HG03135 (cell line): ENCODE measurements around the gene FIGNL1.
A peak's percentile ranks its signal among the peaks of the same experiment; 100 is the strongest.

ENCODE experiments used
- ATAC-seq: cut with Tn5 transposase; IDR thresholded peaks from one replicate; pipeline ENCODE4 v1.9.1; 2021; ENCODE audit warnings: mild to moderate bottlenecking, moderate library complexity; ENCODE audit not compliant: unreplicated experiment

Gene FIGNL1, protein sequence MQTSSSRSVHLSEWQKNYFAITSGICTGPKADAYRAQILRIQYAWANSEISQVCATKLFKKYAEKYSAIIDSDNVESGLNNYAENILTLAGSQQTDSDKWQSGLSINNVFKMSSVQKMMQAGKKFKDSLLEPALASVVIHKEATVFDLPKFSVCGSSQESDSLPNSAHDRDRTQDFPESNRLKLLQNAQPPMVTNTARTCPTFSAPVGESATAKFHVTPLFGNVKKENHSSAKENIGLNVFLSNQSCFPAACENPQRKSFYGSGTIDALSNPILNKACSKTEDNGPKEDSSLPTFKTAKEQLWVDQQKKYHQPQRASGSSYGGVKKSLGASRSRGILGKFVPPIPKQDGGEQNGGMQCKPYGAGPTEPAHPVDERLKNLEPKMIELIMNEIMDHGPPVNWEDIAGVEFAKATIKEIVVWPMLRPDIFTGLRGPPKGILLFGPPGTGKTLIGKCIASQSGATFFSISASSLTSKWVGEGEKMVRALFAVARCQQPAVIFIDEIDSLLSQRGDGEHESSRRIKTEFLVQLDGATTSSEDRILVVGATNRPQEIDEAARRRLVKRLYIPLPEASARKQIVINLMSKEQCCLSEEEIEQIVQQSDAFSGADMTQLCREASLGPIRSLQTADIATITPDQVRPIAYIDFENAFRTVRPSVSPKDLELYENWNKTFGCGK

DNA sequence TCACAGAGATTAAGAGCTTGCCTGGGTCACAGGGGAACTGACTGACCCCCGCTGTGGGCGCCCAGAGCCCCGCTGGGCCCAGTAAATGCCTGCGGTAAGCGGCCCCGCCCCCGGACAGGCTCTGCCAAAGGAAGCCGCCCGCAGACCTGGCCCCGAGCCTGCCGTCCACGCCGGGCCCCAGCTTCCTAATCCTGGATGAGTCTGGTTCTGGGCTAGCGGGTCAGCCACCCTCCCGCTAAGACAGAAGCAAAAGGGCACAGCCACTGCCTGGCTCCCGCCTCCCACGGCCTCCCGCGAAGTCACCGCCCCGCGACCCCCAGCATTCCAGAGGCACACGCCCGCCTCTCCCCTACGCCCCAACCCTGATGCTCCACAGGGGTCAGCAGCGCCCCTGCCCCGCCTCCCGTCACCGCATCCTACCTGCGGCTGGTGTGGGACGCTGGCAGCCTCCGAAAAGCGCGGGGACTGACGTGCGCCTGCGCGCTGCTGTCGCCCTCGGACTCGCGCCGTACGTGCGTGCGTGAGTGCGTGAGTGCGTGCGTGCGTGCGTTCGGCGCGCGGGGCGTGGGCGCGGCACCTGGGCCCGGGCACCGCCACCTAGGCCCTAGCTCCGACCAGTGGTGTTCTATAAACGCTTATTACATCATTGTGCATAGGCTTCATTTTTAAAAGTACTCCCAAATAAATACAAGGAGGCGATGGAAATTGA is at the start of gene FIGNL1:
Gene FIGNL1 (minus strand): TSS at position 470 of the 709 bp plus-strand sequence. CDS start 3,063 bp downstream, outside the sequence.
- ATAC-seq, result peak; percentile 93

DNA sequence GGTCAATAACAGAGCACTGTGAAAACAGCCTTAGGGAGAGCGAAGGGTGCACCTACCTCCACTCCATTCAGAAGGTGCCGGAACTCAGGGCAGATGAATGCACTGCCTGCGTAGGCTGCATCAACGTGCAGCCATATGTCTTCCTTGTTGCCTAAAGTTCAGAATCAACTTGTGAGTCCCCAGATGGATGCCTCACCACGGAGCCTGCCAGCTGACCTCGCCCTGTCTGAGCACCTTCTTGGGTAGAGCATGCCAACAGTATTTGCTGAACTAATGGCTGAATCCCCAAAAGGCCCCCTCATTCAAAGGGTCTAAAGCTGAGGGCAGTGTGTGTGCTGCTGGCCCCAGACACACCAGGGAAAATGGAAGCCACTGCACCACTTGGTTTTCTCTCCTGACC is 48.9 kb upstream of the FIGNL1 start:
- ATAC-seq, result no peak

DNA sequence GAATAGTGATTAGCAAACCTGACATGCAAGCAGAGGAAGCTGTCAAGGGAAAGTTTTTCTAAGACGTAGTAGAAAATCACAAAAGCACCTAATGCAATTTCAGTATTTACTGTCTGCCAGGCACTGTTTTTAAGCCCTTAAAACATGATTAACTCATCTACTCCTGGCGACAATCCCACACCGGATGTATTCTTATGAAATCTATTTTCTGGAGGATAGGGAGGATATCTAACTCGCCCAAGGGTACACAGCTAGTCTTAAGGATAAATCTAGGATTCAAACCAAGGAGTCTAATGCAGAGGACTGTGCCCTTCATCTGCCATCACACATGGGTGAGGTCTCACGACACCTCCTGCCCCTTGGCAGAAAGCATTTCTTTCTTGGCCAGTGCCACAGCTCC is 47.8 kb upstream of the FIGNL1 start:
- no peak for ATAC-seq

DNA sequence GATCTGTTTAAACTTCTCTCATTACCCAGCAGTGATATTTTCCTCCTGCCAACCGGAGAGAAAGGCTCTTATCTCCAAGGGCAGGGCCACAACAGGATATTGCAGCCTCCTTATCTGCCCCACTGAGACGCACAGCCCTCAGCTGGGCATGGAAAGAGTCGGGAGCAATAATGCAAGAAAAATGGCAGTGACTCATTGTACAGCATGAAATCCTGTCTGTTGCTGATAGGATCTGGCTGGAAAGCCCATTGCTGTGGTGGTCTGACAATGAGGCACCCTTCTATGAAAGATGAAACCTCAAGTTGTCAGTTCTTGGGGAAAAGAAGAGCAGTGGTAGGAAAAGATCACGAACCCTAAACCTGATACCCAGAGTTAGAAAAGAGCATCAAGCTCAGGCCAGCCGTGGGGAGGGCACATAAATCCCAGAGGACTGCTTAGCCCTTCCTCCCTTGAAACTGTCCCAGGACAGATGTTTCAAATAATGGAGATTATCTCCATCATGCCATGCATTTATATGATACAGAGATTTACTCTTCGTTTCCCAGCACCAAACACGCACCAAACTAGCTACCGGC is 47.0 kb upstream of the FIGNL1 start:
- no peak for ATAC-seq

DNA sequence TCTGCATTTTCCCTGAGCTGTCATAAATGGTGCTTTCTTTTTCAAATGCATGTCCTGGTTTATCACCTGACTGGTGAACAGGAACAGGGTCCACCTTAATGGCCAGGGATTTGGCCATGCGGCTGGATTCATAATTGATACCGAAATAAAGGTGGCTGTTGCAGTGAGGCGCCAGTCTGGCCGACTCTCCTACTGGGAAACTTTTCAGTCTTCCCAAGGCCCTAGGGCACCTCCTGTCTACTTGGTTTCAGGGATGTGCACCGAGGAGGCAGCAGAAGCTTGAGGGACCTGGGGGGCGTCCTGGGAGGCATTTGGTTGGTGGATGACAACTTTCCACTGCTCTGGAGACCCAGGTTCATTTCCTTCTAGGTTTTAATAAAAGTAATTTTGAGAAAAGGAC is 46.4 kb upstream of the FIGNL1 start:
- no peak for ATAC-seq

DNA sequence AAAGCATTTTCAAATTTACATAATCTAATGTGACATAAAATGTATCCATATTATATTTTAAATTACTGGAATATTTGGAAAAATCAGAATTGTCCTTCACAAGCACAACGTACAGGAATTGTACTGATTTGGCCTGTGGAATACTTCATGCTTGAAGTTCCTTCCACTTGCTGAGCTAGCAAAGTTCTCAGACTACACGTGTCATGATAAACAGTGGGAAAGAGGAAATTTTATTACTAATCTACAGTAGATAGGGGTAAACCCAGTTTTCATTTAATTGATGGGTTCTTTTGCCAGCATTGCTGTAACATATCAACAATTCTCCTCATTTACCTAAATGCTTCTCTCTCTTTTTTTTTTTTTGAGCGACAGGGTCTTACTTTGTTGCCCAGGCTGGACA is 45.6 kb upstream of the FIGNL1 start:
- no peak for ATAC-seq

DNA sequence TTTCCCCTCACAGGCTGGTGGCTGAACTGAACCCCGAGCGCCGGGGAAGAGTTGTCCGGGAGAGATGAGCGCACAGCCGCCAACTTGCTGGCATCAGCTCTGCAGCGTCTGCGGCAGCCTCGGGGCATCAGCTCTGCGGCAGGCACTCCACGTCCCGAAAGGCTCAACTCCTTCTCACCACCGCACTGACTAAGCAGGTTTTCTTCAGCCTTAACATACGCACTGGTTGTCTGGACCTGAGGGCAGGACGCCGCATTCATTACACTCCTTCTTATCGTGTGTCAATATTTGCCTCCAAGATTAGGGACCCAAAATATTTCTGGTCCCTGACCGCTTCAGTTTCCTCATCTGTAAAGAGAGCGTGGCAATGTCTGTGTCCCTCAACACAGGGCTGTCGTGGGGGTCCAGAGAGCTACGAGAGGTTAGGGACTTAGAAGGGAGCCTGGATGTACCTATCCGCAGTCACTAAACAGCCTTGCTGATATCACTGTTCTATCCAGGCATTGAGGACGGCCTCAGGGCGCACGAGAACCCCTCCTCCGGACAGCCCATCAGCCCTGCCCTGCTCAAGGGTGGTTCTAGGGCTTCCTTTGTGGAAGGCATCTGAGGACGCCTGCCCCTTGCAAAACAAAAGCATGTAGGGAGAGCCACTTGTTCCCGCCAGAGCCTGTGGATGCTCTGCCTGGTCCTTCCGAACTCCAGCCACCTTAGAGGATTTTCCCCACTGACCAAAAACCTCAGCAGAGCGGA is 42.8 kb upstream of the FIGNL1 start:
- no peak for ATAC-seq

DNA sequence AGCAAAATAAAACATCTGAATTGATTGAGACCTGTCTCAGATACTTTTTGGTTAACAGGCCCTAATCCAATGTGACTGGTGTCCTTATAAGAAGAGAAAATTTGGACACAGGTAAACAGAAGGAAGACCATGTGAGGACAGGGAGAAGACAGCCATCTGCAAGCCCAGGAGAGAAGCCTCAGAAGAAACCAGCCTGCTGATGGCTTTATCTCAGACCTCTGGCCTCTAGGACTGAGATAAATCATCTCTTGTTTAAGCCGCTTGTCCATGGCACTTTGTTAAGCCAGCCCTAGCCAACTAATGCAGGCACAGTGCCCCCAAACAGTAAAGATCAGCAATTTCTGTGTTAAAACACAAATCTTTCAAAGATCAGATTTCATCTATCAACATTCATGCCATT is 41.8 kb upstream of the FIGNL1 start:
- no peak for ATAC-seq

DNA sequence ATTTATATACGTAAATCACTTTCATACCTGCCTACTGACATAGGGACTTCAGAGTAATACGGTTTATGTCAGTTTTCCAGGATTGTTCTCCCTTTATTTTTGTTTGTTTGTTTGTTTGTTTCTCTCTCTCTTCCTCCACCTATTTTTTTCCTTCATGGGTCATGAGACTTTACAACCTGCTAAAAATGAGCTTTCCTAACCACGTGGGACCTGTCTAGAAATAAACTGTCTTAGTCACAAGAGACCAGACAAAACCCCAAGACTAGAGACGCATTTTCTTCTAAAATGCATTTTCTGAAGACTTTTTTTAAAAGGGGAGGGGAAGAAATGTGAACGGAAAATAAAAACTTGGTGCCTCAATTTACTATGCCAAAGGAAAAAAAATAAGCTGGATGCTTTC is 41.1 kb upstream of the FIGNL1 start:
- no peak for ATAC-seq

DNA sequence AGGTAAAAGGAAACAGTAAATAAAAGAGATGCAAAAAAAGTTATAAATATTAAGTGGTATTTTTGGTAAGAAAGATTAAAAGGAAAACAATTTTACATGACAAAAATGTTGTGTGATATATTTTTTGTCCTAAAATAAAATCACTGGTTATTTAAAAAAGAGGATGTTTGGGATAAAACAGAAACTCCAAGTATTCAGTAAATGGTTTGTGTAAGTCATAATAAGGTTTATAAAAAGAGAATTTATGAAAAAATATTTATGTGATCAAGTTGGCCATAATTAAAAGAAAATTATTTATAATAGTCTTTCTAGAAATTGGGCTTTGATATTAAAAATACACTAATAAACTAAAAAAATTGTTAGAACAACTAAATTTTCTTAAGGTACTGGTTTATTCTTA is 38.2 kb upstream of the FIGNL1 start:
- ATAC-seq, result no peak

DNA sequence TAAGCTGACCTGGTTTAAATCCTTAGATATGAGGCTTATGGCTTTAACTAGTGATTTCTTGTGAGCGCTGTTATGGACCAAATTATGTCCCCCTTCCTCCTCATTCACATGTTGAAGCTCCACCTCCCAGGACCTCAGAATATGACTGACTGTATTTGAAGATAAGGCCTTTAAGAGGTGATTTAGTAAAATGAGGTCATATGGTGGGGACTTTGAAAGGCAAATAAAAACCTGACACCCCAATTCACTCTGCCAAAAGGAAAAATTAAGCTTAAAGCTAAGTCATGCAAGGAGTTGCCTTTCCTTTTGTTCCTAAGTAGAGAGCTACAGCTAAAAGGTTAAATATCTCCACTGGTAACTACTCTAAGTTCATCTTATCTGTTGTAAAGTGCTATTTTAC is 36.4 kb upstream of the FIGNL1 start:
- no peak for ATAC-seq

DNA sequence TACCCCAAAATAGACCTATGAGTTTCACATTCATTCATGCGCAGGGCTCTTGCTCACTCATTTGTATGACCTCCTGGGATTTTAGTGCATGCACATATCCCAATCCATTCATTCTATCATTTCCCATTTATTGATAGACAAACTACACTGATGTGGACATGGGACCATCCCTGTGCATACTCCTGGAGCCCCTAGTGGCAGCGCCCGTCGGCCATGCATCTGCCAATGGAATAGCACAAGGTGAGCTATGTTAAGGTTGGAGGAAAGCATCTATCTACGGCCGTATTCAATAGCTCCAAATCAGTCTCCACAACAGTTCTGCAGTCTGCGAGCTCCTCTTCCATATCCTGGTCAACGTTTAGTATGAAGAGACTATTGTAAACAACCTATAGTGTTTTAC is 31.7 kb upstream of the FIGNL1 start:
- ATAC-seq, result no peak

DNA sequence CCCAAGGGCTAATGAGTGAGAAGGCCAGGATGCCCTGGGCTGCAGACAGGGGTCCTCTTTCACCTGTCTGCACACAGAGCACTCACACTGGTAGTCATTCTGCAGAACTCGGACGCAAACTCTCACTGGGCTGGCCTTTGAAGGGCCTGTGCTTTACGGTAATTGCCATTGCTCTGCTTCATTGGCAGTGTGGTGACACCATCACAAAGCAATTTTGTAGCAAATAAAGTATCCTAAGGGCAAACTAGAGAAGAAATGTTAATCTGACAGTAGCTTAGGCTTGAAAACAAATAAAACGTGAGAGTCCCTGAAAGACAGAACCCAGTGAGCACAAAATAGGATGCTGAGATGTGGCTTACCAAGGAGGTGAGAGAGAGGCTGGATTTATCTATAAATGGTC is 30.6 kb upstream of the FIGNL1 start:
- ATAC-seq, result no peak

DNA sequence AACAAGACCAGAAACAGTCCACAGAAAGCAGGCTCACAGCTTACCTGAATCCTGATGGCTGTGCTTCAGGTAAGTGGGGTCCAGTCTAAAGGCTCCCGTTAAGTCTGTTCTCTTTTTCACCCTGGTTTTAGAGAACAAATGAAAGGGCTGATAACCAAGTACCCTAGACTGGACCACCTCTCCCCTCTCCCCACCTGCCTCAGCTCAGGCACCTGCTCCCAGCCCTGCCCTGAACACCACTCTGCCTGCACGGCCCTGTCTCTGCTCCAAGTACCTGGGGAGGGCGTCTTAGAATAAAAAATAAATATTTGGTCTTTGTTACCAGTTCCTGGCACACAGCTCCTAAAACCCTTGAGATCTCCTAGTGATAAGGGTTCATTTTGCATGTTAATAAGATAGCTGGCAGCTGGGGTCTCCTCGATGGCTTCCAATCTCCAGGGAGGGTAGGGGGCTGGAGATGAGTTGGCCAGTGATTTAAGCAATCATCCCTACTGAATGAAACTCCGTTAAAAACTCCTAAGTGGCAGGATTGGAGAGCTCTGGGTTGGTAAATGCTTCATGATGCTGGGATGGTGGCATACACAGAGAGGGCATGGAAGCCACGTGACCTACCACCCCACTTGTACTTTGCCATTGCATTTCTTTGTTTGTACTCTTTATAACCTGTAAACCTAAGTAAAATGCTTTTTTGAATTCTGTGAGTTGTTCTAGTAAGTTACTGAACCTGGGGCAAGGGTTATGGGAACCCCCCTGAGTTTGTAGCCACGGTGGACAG is 29.8 kb upstream of the FIGNL1 start:
- ATAC-seq, result no peak

DNA sequence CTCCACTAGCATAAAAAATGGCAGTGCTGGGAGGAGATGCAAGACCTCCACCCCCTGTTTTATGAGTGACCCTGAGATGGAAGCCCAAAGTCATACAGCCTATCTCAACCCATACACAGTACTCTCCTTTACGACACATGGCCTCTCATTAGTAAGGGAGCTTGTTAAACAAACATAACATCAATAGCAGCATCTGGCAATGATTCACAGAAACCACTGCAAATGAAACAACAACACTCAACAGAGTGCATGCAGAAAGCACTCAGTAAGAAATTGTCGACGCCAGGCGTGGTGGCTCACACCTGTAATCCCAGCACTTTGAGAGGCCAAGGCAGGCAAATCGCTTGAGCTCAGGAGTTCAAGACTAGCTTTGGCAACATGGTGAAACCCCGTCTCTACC is 27.5 kb upstream of the FIGNL1 start:
- ATAC-seq, result no peak

DNA sequence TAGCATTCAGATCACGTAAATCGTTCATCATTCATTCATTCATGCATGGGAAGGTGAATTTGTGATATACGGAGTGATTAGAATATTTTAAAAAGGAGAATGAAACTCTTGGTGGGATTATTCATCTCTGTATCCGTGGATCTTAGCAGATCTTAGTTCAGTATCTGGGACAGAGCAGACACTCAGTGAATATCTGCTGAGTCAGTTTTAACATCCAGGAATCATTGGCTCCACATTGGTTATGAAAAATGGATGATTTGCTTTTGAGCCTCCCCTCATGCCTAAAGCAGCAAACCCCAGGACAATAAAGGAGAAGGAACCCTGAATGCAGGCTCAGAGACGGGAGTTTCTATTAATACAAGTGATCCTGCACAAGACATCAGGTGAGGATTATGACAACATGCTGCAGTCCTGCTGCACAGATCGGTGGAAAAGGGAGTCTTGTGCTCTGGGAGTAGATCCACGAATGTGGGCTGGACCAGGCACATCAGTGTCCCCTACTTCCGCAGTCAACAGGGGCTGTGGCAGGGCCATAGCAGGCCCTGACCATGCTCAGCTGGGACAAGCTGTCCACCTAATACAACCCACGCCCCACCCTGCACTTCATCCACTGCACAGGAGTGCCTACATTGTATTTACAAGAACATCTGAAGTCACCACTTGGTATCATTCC is 26.9 kb upstream of the FIGNL1 start:
- no peak for ATAC-seq

DNA sequence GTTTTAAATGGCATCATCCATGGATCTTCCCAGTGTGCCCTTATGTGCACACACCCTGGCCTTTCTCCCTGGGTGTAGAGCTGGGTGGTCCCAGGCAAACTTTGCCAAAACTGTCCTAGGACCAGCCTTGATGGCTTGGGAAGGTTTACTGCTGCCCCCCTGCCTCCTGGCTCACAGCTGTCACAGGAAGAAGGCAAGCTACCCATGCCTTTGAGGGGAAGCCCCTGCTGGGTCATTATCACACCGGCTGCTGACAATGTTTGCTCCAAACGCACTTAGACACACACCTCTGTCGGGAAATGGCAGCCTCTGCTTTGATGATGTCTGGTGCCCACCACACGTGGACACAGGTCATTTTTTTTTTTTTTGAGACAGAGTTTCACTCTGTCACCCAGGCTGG is 25.2 kb upstream of the FIGNL1 start:
- ATAC-seq, result no peak

DNA sequence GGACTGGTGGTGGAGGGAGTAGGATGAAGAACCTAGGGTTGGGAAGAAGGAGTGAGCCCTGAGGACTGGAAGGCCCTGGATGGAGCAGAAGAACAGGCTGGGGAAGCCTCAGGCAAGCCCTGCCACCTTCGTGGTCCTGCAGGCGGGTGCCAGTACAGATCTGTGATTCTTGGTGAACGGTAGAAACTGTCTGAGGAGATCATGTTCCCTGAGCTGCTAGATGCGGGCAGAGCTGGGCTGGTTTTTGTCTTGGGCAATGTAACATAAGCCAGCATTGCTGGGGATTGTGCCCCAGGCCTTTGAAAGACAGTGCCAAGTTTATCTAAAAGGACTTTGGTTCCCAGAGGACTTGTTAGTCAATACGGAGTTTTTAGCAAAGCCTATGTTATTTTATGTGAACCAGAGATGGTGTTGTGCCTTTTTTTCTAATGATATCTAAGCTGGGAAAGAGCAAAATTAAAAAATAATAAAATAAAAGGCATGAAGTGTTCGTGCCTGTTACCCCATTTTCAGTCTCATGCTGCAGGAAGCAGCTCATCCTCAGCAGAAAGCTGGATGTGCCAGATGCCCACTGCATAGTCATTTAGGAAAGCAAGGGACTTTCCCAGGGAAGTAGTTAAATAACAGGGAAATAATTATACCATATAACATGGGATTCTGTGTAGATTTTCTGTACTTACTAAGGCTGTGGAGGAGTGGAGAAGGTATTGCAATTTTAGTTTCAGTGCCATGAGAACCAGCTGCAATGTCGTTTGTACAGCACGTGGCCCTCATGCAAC is 24.4 kb upstream of the FIGNL1 start:
- no peak for ATAC-seq

DNA sequence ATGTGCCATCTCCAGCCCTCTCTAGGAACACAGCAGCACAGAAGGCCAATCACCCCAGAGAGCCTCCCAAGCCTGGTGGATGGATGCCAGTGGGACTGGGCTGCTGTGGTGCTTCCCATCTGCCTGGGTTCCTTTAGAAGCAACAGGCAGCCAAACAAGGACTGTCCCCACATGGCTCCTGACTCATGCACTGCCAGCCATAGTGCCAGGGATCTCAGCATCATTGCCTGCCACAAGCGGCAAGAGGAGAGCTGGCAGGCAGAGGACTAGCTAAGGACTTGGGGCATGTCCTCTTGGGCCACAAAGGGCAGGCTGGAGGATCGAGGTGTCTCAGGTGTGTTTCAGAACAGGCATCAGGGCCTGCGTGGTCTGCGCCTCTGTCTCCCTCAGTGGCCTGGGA is 23.4 kb upstream of the FIGNL1 start:
- no peak for ATAC-seq
